Naive thymus-derived CD8-positive, alpha-beta T cell (primary cell): Measurements from ENCODE around the gene ADCY5. TPM values are rescaled to one million over a fixed set of nuclear protein-coding genes. Genes with fewer than 3 reads are reported as not detected.

Experiments
- ATAC-seq, 2 donors: fragments of 150-1000 bp; cut with Tn5 transposase in 1 of 2; sonication (Bioruptor Pico), chemical (Tn5 transposase) in 1 of 2; 1 replicate in 1 of 2; 2 replicates in 1 of 2; pipeline ENCODE4 v1.10.0; 2021; ENCODE audit warnings: mild to moderate bottlenecking in 2 of 2, moderate library complexity in 2 of 2
- POLR2A ChIA-PET: fragments of 350-600 bp; sonication (Branson Sonifier 250); formaldehyde crosslinking; loops from one replicate; lab custom pipeline; 2021; ENCODE audit warnings: antibody characterized with exemption; lab: Charles Lee
- DNase-seq, 10 donors: peaks; one replicate each; pipeline versions ENCODE4 v3.0.0 to v3.0.0-alpha.2; 2020 to 2022
- H3K27ac Mint-ChIP-seq, 10 donors: one replicate each; pipeline ENCODE4 v1.8.0; 2020 to 2022; ENCODE audit warnings: mild to moderate bottlenecking in 10 of 10, mixed read lengths in 10 of 10, moderate library complexity in 4 of 10, inconsistent platforms in 1 of 10
- H3K27me3 Mint-ChIP-seq, 5 donors: one replicate each; pipeline ENCODE4 v1.8.0; 2021 to 2022; ENCODE audit warnings: mixed read lengths in 5 of 5
- H3K36me3 Mint-ChIP-seq, 3 donors: one replicate each; pipeline ENCODE4 v1.8.0; 2020 to 2022; ENCODE audit warnings: mixed read lengths in 3 of 3, mild to moderate bottlenecking in 2 of 3, inconsistent platforms in 1 of 3
- H3K4me1 Mint-ChIP-seq, 4 donors: one replicate each; pipeline ENCODE4 v1.8.0; 2021 to 2022; ENCODE audit warnings: mixed read lengths in 4 of 4
- H3K4me3 Mint-ChIP-seq, 10 donors: one replicate each; pipeline ENCODE4 v1.8.0; 2020 to 2022; ENCODE audit warnings: mild to moderate bottlenecking in 10 of 10, mixed read lengths in 10 of 10, moderate library complexity in 6 of 10, inconsistent platforms in 1 of 10
- H3K9me3 Mint-ChIP-seq, 9 donors: one replicate each; pipeline ENCODE4 v1.8.0; 2020 to 2022; ENCODE audit warnings: mixed read lengths in 9 of 9, mild to moderate bottlenecking in 3 of 9, inconsistent platforms in 1 of 9, moderate library complexity in 1 of 9
- polyA plus RNA-seq, 3 donors: library from polyadenylated mRNA; unstranded; fragments of 300-500 nt; fragmentation: Illumina TruSeq; gene quantifications; one replicate each; pipeline ENCODE4 v1.2.3, GENCODE V29; 2021
- total RNA-seq, 8 experiments: library from RNA in 2 of 8; stranded (reverse) in 2 of 8; gene quantifications; one replicate each; pipeline ENCODE4 v1.2.3 and lab custom pipeline; 2021 to 2026

The ADCY5 gene
- total and polyA plus RNA-seq, 5 experiments from 2014 or later: 0.03 to 0.07 TPM; not detected in 3

DNA sequence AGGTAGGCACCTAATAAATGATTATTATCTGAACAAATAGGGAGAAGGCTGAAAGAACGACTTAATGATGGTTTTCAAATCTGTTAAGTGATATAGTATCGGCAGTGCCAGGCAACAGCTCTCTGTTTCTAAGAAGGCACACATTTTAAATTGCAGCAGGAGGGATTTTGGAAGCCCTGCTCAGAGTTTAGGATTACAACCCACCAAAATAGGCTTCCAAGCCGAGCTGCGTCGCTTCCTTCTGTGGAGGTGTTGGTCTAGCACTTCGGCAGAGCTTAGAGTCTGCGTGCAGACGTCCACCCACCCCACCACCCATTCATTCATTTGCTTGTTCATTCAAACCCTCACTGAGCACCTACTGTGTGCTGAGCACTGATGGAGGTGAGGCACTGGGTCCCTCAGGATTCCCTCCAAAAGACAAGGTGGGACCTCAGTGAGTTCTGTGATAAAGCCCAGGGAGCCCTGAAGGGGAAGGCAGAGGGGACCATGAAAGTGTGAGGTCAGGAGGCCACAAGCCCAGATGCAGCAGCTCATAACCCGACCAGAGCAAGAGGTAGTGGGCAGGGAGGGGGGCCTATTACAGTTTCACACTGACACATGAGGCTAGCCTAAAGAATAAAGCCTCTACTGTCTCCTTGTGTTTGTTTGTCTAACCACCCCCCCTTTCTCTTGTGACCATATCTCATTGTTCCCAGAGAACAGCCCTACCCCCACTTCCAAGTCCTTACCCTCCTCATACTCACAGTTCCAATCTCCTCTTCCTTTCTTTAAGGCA is 8.9 kb downstream of the ADCY5 start:
- Mint-ChIP-seq H3K9me3 (no peaks in the 10 kb centered on the region), H3K4me3 (no peak overlapping the region), H3K27me3 (peaks cover 27 to 60% (median 36%) of the 10 kb centered on the region in 5 donors)

DNA sequence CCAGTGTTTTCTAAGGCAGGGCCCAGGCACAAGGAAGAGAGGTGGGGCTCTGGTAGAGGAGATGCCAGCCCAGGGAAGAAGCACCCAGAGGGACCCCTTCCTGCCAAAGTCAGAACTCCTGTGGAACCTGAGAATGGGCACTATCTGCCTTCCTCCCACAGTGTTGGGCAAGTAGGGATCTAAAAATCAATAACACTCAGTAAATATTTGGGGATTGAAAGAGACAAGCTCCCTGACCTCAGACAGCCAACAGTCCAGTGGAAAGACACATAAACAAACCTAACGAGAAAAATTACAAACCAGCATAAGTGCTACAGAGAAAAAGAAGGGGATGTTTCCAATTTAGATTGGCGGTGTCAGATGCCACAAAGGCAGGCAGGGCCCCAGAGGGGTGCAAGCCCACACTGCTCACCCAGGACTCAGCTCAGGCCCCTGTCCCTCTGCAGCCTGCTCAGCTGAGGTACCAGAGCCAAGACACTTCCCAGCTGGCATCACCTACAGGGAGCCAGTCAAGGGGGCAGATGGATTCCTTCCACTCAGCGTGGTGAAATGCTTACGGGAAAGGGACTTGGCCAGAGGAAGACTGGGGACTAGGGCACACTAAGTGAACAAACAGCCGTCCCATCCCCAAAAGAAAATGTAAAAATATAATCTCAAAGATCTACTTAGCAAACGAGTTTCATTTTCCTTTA is 15.9 kb downstream of the ADCY5 start:
- H3K27me3 Mint-ChIP-seq: peaks cover 0 to 8% (median 4%) of the 10 kb centered on the region in 5 donors
- ATAC-seq (no peak), DNase-seq (no peak)
- POLR2A ChIA-PET: no interaction called here
- H3K4me1 Mint-ChIP-seq: no peaks in the 10 kb centered on the region
- H3K27ac Mint-ChIP-seq: peak overlapping the region in 1 of 10 donors; percentile 65
- H3K4me3 Mint-ChIP-seq: no peak overlapping the region
- H3K9me3 Mint-ChIP-seq: no peaks in the 10 kb centered on the region
- H3K36me3 Mint-ChIP-seq: no peaks in the 10 kb centered on the region

More for the DNA sequence above, 8.9 kb downstream of the ADCY5 start:
- POLR2A ChIA-PET: no interaction called here
- Mint-ChIP-seq H3K4me1 (no peaks in the 10 kb centered on the region), H3K36me3 (no peaks in the 10 kb centered on the region), H3K27ac (no peak overlapping the region)
- DNase-seq (no peak), ATAC-seq (no peak)

- H3K27me3 Mint-ChIP-seq: peaks cover under 1 to 11% (median 4%) of the 10 kb centered on the region in 5 donors
- DNase-seq (no peak), ATAC-seq (no peak)
- no peak overlapping the region for H3K4me3 Mint-ChIP-seq
- no peaks in the 10 kb centered on the region for H3K9me3 Mint-ChIP-seq
- H3K36me3 Mint-ChIP-seq: no peaks in the 10 kb centered on the region
- H3K4me1 Mint-ChIP-seq: no peaks in the 10 kb centered on the region
- POLR2A ChIA-PET: no interaction called here
- no peak overlapping the region for H3K27ac Mint-ChIP-seq
Measured at GRCh38 chr3:123431658-123432324, 17.1 kb downstream of the ADCY5 start.

GRCh38 chr3:123431007-123431657 is 17.8 kb downstream of the ADCY5 start:
- POLR2A ChIA-PET: no interaction called here

GRCh38 chr3:123430266-123430665 is 18.6 kb downstream of the ADCY5 start:
- Mint-ChIP-seq H3K36me3 (no peaks in the 10 kb centered on the region), H3K27ac (no peak overlapping the region), H3K9me3 (no peaks in the 10 kb centered on the region), H3K4me3 (no peak overlapping the region), H3K27me3 (peaks cover 4 to 16% (median 8%) of the 10 kb centered on the region in 5 donors), H3K4me1 (no peaks in the 10 kb centered on the region)
- POLR2A ChIA-PET: no interaction called here
- DNase-seq: no peak
- no peak for ATAC-seq

More at GRCh38 chr3:123431007-123431657, 17.8 kb downstream of the ADCY5 start:
- Mint-ChIP-seq H3K27me3 (peaks cover 4 to 16% (median 8%) of the 10 kb centered on the region in 5 donors), H3K9me3 (no peaks in the 10 kb centered on the region), H3K27ac (no peak overlapping the region), H3K4me1 (no peaks in the 10 kb centered on the region), H3K36me3 (no peaks in the 10 kb centered on the region), H3K4me3 (no peak overlapping the region)
- no peak for DNase-seq
- ATAC-seq: no peak

DNA sequence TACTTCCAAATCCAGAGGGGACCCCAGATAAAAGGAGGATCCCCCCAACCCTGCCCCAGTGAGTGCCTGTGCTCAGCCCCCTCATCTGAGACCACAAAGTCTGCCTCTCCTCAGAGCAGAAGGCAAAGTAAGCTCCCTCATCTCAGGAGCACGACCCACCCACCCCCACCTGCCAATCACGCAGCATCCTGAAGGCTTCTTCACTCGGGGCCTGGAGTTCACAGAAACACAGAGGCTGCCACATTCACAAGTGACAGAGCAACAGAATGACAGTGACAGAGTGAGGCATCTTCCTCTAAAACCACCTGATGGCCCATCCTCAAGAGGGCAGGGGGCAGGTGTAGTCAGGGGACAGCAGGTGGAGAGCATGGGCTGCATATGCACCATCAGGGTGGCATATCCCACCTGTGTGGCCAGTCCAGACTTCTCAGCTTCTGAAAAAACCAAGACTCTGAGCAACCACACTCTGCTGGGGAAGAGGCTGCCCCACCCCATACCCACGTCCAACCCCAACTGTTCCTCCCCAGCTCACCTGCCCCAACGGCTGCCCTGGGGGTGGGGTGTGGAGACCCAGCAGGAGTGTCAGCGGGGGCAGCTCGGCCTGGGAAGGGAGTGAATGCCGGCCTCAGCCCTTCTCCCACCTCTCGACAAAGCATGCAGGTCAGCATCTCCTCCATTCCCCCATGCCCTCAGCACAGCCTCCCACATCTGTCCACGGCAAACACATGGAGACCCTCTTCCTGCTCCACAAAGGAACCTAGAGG is 19.3 kb downstream of the ADCY5 start:
- DNase-seq (no peak), ATAC-seq (no peak)
- H3K27me3 Mint-ChIP-seq: peaks cover 4 to 16% (median 8%) of the 10 kb centered on the region in 5 donors
- POLR2A ChIA-PET: no interaction called here
- H3K9me3 Mint-ChIP-seq: no peaks in the 10 kb centered on the region
- H3K4me3 Mint-ChIP-seq: no peak overlapping the region
- peak overlapping the region in 1 of 10 donors; percentile 47 for H3K27ac Mint-ChIP-seq
- H3K36me3 Mint-ChIP-seq: no peaks in the 10 kb centered on the region
- H3K4me1 Mint-ChIP-seq: no peaks in the 10 kb centered on the region

DNA sequence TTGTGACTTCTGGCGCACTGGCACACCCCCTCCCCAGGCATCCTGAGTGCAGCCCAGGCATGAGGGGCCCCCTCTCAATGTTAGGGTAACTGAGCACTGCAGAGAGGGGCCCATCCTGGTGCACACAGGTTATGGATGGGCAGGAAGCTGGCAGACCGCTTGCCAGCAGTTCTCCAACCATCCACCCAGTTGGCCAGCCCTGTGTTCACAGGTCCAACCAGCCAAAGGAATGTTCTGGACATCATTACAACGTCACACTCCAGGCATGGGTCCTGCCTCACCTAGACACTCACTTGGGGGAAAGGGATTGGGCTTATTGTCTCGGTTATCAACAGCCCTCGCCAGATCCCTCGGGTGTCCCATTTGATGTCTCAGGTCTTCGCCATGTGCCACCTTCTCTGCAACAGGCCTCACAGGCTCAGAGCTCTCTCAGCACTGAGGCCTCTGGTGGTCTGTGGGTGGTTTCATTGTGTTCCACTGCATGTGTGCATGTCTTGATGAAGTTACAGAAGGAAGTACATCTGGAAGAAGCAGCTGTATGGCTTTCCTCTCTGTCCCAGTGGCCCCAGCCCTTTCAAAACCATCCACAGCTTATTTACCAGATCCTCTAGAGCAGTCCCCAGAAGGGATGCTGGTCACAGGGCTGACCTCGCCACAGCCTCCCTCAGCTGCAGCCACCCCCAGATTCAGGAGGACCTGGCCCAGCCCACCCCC is 23.7 kb downstream of the ADCY5 start:
- H3K9me3 Mint-ChIP-seq: no peaks in the 10 kb centered on the region
- no peaks in the 10 kb centered on the region for H3K36me3 Mint-ChIP-seq
- DNase-seq: no peak
- no peak overlapping the region for H3K27ac Mint-ChIP-seq
- POLR2A ChIA-PET: no interaction called here
- no peak overlapping the region for H3K4me3 Mint-ChIP-seq
- peaks cover 0 to 2% (median 0%) of the 10 kb centered on the region in 4 donors for H3K4me1 Mint-ChIP-seq
- H3K27me3 Mint-ChIP-seq: peaks cover 4 to 16% (median 8%) of the 10 kb centered on the region in 5 donors
- no peak for ATAC-seq

DNA sequence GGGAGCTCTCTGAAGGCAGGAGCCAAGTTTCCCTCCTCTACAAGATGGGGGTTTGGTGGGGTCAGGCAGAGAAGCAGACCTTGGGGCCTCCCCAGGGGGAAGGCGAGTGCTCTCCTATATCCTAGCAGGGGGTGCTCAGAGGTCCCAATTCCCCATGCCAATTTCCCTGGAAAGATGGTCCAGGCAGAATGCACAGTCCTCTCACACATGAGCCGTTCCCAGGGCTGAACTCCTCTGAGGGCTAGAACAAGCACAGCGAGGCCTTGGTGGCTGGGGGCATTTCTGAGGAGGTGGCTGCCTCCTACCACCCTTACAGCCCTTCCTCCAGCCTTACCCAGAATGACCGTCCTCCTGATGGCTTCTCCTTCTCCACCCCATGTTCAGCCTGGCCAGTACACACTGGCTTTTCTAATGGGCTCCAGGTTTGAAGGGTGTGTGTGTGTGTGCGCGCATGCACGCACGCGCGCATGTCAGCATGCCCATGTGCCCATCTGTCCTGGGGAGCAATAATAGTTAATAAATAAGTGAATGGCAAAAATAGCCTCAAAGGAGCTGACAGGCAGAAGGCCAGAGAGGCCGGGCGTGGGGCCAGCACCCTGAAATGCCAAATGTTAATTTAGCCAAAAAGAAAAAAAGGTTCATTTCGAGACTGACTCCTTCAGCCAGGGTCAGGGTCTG is 24.4 kb downstream of the ADCY5 start:
- ATAC-seq (no peak), DNase-seq (no peak)
- POLR2A ChIA-PET: no interaction called here
- Mint-ChIP-seq H3K9me3 (no peaks in the 10 kb centered on the region), H3K27me3 (peaks cover 3 to 14% (median 8%) of the 10 kb centered on the region in 5 donors), H3K36me3 (no peaks in the 10 kb centered on the region), H3K4me3 (no peak overlapping the region), H3K27ac (no peak overlapping the region), H3K4me1 (peaks cover 0 to 2% (median 0%) of the 10 kb centered on the region in 4 donors)

- Mint-ChIP-seq H3K4me3 (no peak overlapping the region), H3K4me1 (peaks cover 0 to 2% (median 0%) of the 10 kb centered on the region in 4 donors), H3K27ac (no peak overlapping the region), H3K36me3 (no peaks in the 10 kb centered on the region), H3K27me3 (peaks cover 3 to 14% (median 8%) of the 10 kb centered on the region in 5 donors), H3K9me3 (no peaks in the 10 kb centered on the region)
- POLR2A ChIA-PET: no interaction called here
- no peak for ATAC-seq
- DNase-seq: no peak
Measured at GRCh38 chr3:123423806-123424205, 25.1 kb downstream of the ADCY5 start.

DNA sequence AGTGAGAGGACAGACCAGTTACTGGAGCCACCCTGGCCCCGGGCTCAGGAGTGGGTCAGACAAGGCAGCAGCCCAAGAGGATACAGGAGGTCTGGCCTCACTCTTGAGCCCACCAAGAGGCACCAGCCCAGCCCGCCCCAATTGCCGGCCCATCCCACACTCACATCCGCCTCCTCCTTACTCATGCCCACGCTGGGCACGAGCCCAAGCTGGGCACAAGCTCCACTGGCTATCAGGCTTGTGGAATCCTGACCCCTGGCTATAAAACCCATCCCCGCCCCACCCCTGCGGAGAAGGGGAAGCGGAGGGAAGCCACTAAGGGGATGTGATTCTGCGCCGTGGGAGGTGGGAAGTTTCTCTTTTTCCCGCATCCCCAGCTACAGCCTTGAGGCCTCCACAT is 25.9 kb downstream of the ADCY5 start:
- no peak overlapping the region for H3K4me3 Mint-ChIP-seq
- no peaks in the 10 kb centered on the region for H3K36me3 Mint-ChIP-seq
- peaks cover 3 to 14% (median 8%) of the 10 kb centered on the region in 5 donors for H3K27me3 Mint-ChIP-seq
- DNase-seq (no peak), ATAC-seq (no peak)
- POLR2A ChIA-PET: no interaction called here
- H3K27ac Mint-ChIP-seq: no peak overlapping the region
- H3K9me3 Mint-ChIP-seq: no peaks in the 10 kb centered on the region
- peaks cover 0 to 2% (median 0%) of the 10 kb centered on the region in 4 donors for H3K4me1 Mint-ChIP-seq

- Mint-ChIP-seq H3K27me3 (peaks cover 2 to 10% (median 8%) of the 10 kb centered on the region in 5 donors), H3K36me3 (no peaks in the 10 kb centered on the region), H3K9me3 (no peaks in the 10 kb centered on the region), H3K27ac (no peak overlapping the region), H3K4me3 (no peak overlapping the region), H3K4me1 (peaks cover 0 to 2% (median 0%) of the 10 kb centered on the region in 4 donors)
- ATAC-seq: no peak
- no peak for DNase-seq
- POLR2A ChIA-PET: no interaction called here
Measured at GRCh38 chr3:123422457-123422856, 26.4 kb downstream of the ADCY5 start.
